OCI-LY3 (cell line): Measurements from ENCODE around the gene RING1.

Source experiments
- CTCF ChIP-seq: fragments of 200-600, 300-600 bp; sonication (generic); IDR thresholded peaks from 2 replicates; pipeline ENCODE4 v1.5.1; 2014; ENCODE audit warnings: antibody characterized with exemption, low read length, low read depth
- EZH2phosphoT487 ChIP-seq: fragments of 200-600 bp; shearing (Covaris generic); IDR thresholded peaks from 2 replicates; pipeline ENCODE4 v1.6.1; 2018; ENCODE audit warnings: antibody characterized with exemption, mixed run types, low read depth

DNA sequence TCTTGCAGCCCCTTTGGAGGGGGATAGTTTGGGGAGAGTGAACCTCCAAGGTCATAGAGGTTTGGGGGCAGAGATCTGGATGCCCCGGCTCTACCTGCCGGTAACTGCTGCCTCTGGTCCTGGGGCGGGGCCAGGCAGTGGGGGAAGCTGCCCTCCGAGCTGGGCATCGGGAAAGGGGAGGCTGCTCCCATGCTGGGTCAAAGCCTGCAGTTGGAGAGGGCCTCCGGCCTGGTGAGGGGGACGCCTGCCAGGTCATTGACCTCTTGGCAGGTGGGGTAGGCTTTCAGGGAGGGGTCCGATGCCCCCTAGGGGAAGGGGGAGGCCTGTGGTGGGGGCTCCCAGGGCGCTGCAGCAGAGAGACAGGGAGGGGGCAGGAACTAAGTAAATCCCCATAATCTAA lies 23.1 kb upstream of the RING1 start:
- TF ChIP-seq CTCF (no peak), EZH2phosphoT487 (no peak)
